ENCODE results near the gene NUB1.

The NUB1 gene

DNA sequence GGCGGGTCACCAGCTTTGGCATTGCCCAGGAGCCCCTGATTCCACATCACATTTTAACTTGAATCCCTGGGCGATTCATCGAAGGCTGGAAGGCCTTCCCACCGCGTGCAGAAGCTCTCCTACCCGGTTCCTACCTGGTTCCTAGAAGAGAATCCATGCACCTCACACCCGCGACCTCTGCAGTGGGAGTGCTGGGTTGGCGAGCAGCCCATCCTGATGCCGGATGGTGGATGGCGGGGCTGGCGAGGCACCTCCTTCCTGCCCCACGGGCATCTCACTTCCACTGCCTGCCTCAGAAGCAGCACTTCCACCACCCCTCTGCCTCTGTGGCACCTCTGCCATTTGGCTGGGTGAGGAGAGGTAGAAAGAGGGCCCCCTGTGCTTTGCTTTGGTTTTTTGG lies 32.0 kb downstream of the NUB1 start:
- Histone ChIP-seq H3K36me3 (ENCODE audit: insufficient read depth, low read length) (peaks cover 18% of the 10 kb centered on the region), H3K4me1 (ENCODE audit: insufficient read depth, low read length, severe bottlenecking) (no peaks in the 10 kb centered on the region), H3K9me2 (ENCODE audit: low read depth, low read length) (no peaks in the 10 kb centered on the region), H4K20me1 (ENCODE audit: insufficient read depth, low read length) (no peaks in the 10 kb centered on the region), H3F3A (ENCODE audit: insufficient read depth, low read length) (no peaks in the 10 kb centered on the region), H3K27ac (ENCODE audit: low read depth, low read length, poor library complexity, severe bottlenecking) (no peak overlapping the region), H3K9ac (ENCODE audit: low read length) (no peak overlapping the region), H2AFZ (ENCODE audit: low read length) (no peak overlapping the region), H3K9me3 (ENCODE audit: low read length) (no peaks in the 10 kb centered on the region), H3K79me2 (ENCODE audit: insufficient read depth, low read length) (no peaks in the 10 kb centered on the region), H3K4me3 (ENCODE audit: low read depth, low read length, poor library complexity, severe bottlenecking) (no peak overlapping the region), H3K27me3 (ENCODE audit: insufficient read depth, low read length) (no peaks in the 10 kb centered on the region), H3K4me2 (ENCODE audit: low read length) (no peak overlapping the region)
- no peak for TF ChIP-seq EZH2 (IDR thresholded peaks at IDR 0.05; ENCODE audit: borderline replicate concordance, low read length)
- TF ChIP-seq, protein P1, sequence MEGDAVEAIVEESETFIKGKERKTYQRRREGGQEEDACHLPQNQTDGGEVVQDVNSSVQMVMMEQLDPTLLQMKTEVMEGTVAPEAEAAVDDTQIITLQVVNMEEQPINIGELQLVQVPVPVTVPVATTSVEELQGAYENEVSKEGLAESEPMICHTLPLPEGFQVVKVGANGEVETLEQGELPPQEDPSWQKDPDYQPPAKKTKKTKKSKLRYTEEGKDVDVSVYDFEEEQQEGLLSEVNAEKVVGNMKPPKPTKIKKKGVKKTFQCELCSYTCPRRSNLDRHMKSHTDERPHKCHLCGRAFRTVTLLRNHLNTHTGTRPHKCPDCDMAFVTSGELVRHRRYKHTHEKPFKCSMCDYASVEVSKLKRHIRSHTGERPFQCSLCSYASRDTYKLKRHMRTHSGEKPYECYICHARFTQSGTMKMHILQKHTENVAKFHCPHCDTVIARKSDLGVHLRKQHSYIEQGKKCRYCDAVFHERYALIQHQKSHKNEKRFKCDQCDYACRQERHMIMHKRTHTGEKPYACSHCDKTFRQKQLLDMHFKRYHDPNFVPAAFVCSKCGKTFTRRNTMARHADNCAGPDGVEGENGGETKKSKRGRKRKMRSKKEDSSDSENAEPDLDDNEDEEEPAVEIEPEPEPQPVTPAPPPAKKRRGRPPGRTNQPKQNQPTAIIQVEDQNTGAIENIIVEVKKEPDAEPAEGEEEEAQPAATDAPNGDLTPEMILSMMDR (IDR thresholded peaks at IDR 0.05; ENCODE audit: low read length) = no peak

DNA sequence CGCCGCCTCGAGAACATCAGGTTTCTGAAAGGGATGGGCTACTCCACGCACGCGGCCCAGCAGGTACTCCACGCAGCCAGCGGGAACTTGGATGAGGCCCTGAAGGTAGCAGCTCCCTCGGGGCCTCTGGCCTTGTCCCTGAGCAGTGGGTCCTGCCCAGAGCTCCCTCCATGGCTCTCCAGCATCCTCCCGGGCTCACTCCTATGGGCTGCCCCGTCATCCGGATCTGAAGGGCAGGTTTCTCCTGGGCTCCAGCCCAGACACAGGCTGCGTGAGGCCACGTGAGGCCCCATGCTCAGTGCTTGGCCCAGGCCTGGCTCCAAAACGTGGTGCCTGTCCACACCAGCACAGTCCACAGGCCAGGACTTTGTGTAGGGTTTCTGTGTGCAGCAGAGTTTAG lies 32.5 kb downstream of the NUB1 start:
- Histone ChIP-seq H2AFZ (ENCODE audit: low read length) (no peak overlapping the region), H3K4me3 (ENCODE audit: low read depth, low read length, poor library complexity, severe bottlenecking) (no peak overlapping the region), H3K9me3 (ENCODE audit: low read length) (no peaks in the 10 kb centered on the region), H3F3A (ENCODE audit: insufficient read depth, low read length) (no peaks in the 10 kb centered on the region), H3K9me2 (ENCODE audit: low read depth, low read length) (no peaks in the 10 kb centered on the region), H3K36me3 (ENCODE audit: insufficient read depth, low read length) (peaks cover 17% of the 10 kb centered on the region), H3K27me3 (ENCODE audit: insufficient read depth, low read length) (no peaks in the 10 kb centered on the region), H3K79me2 (ENCODE audit: insufficient read depth, low read length) (no peaks in the 10 kb centered on the region), H4K20me1 (ENCODE audit: insufficient read depth, low read length) (no peaks in the 10 kb centered on the region), H3K9ac (ENCODE audit: low read length) (no peak overlapping the region), H3K4me2 (ENCODE audit: low read length) (no peak overlapping the region), H3K27ac (ENCODE audit: low read depth, low read length, poor library complexity, severe bottlenecking) (no peak overlapping the region), H3K4me1 (ENCODE audit: insufficient read depth, low read length, severe bottlenecking) (no peaks in the 10 kb centered on the region)
- TF ChIP-seq EZH2 (IDR thresholded peaks at IDR 0.05; ENCODE audit: borderline replicate concordance, low read length) = no peak
- TF ChIP-seq, protein P1 (IDR thresholded peaks at IDR 0.05; ENCODE audit: low read length) = no peak

DNA sequence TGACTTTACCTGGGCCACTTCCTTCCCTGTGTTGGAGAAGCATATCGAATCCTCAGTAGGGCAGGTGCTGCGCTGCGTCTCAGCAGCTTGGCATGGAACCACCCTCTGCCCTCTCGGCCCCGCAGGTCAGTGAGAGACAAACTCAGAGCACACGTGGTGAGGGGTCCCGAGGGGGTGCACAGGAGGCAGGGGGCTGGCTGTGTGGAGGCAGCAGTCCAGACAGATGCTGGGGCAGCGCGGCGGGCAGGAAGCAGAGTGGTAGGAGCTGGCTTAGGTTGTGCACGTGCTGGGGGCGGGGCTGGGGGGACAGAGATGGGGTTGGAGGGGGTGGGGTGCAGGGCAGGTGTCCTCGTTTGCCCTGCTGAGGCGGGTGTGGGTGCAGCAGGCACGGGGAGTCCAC lies 33.1 kb downstream of the NUB1 start:
- Histone ChIP-seq H4K20me1 (ENCODE audit: insufficient read depth, low read length) (no peaks in the 10 kb centered on the region), H3K9ac (ENCODE audit: low read length) (no peak overlapping the region), H2AFZ (ENCODE audit: low read length) (no peak overlapping the region), H3K79me2 (ENCODE audit: insufficient read depth, low read length) (no peaks in the 10 kb centered on the region), H3K9me3 (ENCODE audit: low read length) (no peaks in the 10 kb centered on the region), H3K27me3 (ENCODE audit: insufficient read depth, low read length) (no peaks in the 10 kb centered on the region), H3K9me2 (ENCODE audit: low read depth, low read length) (no peaks in the 10 kb centered on the region), H3K4me2 (ENCODE audit: low read length) (no peak overlapping the region), H3K27ac (ENCODE audit: low read depth, low read length, poor library complexity, severe bottlenecking) (no peak overlapping the region), H3K4me1 (ENCODE audit: insufficient read depth, low read length, severe bottlenecking) (no peaks in the 10 kb centered on the region), H3K36me3 (ENCODE audit: insufficient read depth, low read length) (peaks cover 14% of the 10 kb centered on the region; the same call in 1 of the 2 replicates), H3K4me3 (ENCODE audit: low read depth, low read length, poor library complexity, severe bottlenecking) (no peak overlapping the region), H3F3A (ENCODE audit: insufficient read depth, low read length) (no peaks in the 10 kb centered on the region)
- TF ChIP-seq, protein P1 (IDR thresholded peaks at IDR 0.05; ENCODE audit: low read length) = no peak
- no peak for TF ChIP-seq EZH2 (IDR thresholded peaks at IDR 0.05; ENCODE audit: borderline replicate concordance, low read length)
